Neural progenitor cell (in vitro differentiated cells): ENCODE data around the gene PTPRR. TPM values are rescaled to one million over a fixed set of nuclear protein-coding genes. Genes with fewer than 3 reads are reported as not detected.
A peak's percentile ranks its signal among the peaks of the same experiment; 100 is the strongest.

Experiments used
- DNase-seq: peaks from one replicate; pipeline ENCODE4 v3.0.0-alpha.2; 2016; ENCODE audit warnings: low spot score
- H2AFZ ChIP-seq: fragments of 200-600 bp; sonication (generic); replicated peaks from 2 replicates; pipeline ENCODE4 v1.6.1; 2016; ENCODE audit warnings: antibody characterized with exemption
- H3F3A ChIP-seq: fragments of 200-600 bp; sonication (generic); 2 replicates; pipeline ENCODE4 v1.6.1; 2016; ENCODE audit warnings: antibody characterized with exemption, low read depth
- H3K27ac ChIP-seq: fragments of 200-600 bp; sonication (generic); 2 replicates; pipeline ENCODE4 v1.5.1; 2016; ENCODE audit warnings: mild to moderate bottlenecking
- H3K27me3 ChIP-seq: fragments of 200-600 bp; sonication (generic); 2 replicates; pipeline ENCODE4 v1.6.1; 2016; ENCODE audit warnings: mild to moderate bottlenecking, moderate library complexity
- H3K36me3 ChIP-seq: fragments of 200-600 bp; sonication (generic); 2 replicates; pipeline ENCODE4 v1.5.1; 2016
- H3K4me1 ChIP-seq: fragments of 200-600 bp; sonication (generic); 2 replicates; pipeline ENCODE4 v1.6.1; 2016; ENCODE audit warnings: mixed run types
- H3K4me2 ChIP-seq: fragments of 200-600 bp; sonication (generic); 2 replicates; pipeline ENCODE4 v1.6.1; 2016
- H3K4me3 ChIP-seq: fragments of 200-600 bp; sonication (generic); 2 replicates; pipeline ENCODE4 v1.5.1; 2016
- H3K79me2 ChIP-seq: fragments of 200-600 bp; sonication (generic); 2 replicates; pipeline ENCODE4 v1.6.1; 2016; ENCODE audit warnings: low read depth
- H3K9ac ChIP-seq: fragments of 200-600 bp; sonication (generic); 2 replicates; pipeline ENCODE4 v1.6.1; 2016
- H3K9me3 ChIP-seq: fragments of 200-600 bp; sonication (generic); 2 replicates; pipeline ENCODE4 v1.5.1; 2016; ENCODE audit warnings: low read depth
- H4K20me1 ChIP-seq: fragments of 200-600 bp; sonication (generic); 2 replicates; pipeline ENCODE4 v1.6.1; 2016; ENCODE audit warnings: low read depth
- H3K27ac Mint-ChIP-seq: 3 replicates; pipeline ENCODE4 v1.8.0; 2021; ENCODE audit warnings: mixed read lengths
- H3K27me3 Mint-ChIP-seq: 2 replicates; pipeline ENCODE4 v1.8.0; 2022; ENCODE audit warnings: low read depth, mild to moderate bottlenecking, inconsistent platforms, moderate library complexity, mixed read lengths; ENCODE audit not compliant: insufficient read depth
- H3K36me3 Mint-ChIP-seq: 3 replicates; pipeline ENCODE4 v1.8.0; 2021; ENCODE audit warnings: mixed read lengths
- H3K4me1 Mint-ChIP-seq: 3 replicates; pipeline ENCODE4 v1.8.0; 2021; ENCODE audit warnings: mixed read lengths
- H3K4me3 Mint-ChIP-seq: 3 replicates; pipeline ENCODE4 v1.8.0; 2021; ENCODE audit warnings: mild to moderate bottlenecking, moderate library complexity, mixed read lengths
- H3K9me3 Mint-ChIP-seq: 3 replicates; pipeline ENCODE4 v1.8.0; 2020; ENCODE audit warnings: mixed read lengths
- EZH2 ChIP-seq: fragments of 200-600 bp; sonication (generic); IDR thresholded peaks from 2 replicates; pipeline ENCODE4 v1.6.1; 2017; ENCODE audit warnings: antibody characterized with exemption, mild to moderate bottlenecking, moderate library complexity
- EZH2phosphoT487 ChIP-seq: fragments of 200-600 bp; sonication (generic); IDR thresholded peaks from 2 replicates; pipeline ENCODE4 v1.6.1; 2017; ENCODE audit warnings: antibody characterized with exemption
- total RNA-seq: library from RNA; depleted of rRNA; stranded (reverse); fragments of >200 nt; gene quantifications from 2 replicates; pipeline ENCODE4 v1.2.3, GENCODE V29; 2015; ENCODE audit warnings: low replicate concordance
- TF ChIP-seq, protein P1 (sequence below): fragments of 200-600 bp; sonication (generic); IDR thresholded peaks from 2 replicates; pipeline ENCODE4 v1.5.1; 2017; ENCODE audit warnings: antibody characterized with exemption, mild to moderate bottlenecking

Gene PTPRR
- total RNA-seq, 1 donor from 2014 or later: not detected

DNA sequence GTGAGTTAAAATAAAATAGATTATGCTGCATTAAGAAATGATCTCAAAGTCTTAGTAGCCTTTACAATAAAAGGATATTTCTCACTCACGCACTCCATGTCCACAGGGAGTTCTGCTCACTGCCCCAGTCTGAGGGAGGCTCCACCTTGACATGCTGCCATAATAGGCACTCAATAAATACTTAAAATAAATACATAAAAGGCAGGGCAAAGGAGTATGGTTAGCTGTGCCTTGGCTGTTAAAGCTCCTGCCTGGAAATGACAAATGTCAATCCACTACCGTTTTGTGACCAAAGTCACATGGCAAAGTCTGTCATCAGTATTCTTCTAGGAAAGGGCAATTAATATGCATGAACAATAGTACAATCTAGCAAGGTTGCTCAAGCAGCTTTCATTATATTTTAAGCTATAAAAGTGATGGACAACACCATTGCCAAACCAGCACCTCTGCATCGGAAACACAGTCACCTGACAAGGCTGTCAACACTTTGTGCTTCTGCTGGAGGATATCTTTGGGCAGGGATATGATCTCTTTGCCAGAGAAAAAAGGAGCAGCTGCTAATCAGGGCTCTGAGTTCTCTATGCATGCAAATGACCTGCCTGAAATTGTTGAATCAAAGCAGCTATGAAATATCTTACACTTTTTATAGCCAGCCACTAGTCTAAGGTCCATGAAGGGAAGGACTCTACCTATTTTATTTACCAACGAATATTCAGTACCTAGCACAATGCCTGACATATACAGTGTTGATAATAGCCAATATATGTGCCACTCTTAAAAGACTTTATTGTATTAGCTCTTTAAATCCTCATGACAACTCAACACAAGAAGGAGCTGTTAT is 90.1 kb downstream of the PTPRR start:
- no peak overlapping the region for H3K4me3 Mint-ChIP-seq
- no peak overlapping the region for H3K27ac Mint-ChIP-seq
- Histone ChIP-seq H3K4me1 (no peaks in the 10 kb centered on the region), H4K20me1 (no peaks in the 10 kb centered on the region), H3K4me3 (no peak overlapping the region), H3K36me3 (no peaks in the 10 kb centered on the region), H2AFZ (no peak overlapping the region), H3K27me3 (no peaks in the 10 kb centered on the region), H3K9ac (no peak overlapping the region), H3K79me2 (no peaks in the 10 kb centered on the region), H3K27ac (no peak overlapping the region), H3K9me3 (no peaks in the 10 kb centered on the region), H3K4me2 (no peak overlapping the region), H3F3A (no peaks in the 10 kb centered on the region)
- TF ChIP-seq, protein P1, sequence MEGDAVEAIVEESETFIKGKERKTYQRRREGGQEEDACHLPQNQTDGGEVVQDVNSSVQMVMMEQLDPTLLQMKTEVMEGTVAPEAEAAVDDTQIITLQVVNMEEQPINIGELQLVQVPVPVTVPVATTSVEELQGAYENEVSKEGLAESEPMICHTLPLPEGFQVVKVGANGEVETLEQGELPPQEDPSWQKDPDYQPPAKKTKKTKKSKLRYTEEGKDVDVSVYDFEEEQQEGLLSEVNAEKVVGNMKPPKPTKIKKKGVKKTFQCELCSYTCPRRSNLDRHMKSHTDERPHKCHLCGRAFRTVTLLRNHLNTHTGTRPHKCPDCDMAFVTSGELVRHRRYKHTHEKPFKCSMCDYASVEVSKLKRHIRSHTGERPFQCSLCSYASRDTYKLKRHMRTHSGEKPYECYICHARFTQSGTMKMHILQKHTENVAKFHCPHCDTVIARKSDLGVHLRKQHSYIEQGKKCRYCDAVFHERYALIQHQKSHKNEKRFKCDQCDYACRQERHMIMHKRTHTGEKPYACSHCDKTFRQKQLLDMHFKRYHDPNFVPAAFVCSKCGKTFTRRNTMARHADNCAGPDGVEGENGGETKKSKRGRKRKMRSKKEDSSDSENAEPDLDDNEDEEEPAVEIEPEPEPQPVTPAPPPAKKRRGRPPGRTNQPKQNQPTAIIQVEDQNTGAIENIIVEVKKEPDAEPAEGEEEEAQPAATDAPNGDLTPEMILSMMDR: no peak
- TF ChIP-seq EZH2phosphoT487 (no peak), EZH2 (no peak)
- no peaks in the 10 kb centered on the region for H3K36me3 Mint-ChIP-seq
- H3K9me3 Mint-ChIP-seq: no peaks in the 10 kb centered on the region
- H3K27me3 Mint-ChIP-seq: peaks cover 2% of the 10 kb centered on the region
- peaks cover 3% of the 10 kb centered on the region for H3K4me1 Mint-ChIP-seq
- DNase-seq: no peak

DNA sequence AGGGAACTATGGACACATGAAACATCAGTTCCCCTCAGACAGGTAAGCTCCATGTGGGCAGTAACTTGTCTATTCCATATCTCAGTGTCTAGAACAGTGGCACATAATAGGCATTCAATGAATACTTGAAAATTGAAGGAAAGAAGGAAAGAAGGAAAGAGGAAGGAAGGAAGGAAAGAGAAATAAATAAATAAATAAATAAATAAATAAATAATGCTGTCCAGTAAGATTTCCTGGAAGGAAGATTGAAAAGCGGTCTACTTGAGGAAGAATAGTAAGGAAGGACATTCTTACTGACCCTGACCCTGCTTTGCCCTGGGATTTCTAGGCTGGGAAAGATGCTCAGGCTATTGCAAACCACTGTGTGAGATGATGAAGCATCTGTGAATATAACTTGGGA is 91.5 kb downstream of the PTPRR start:
- peaks cover 3% of the 10 kb centered on the region for H3K4me1 Mint-ChIP-seq
- H3K36me3 Mint-ChIP-seq: no peaks in the 10 kb centered on the region
- H3K4me3 Mint-ChIP-seq: no peak overlapping the region
- H3K4me3 ChIP-seq: no peak overlapping the region
- no peak overlapping the region for H3K4me2 ChIP-seq
- DNase-seq: no peak
- no peak overlapping the region for H2AFZ ChIP-seq
- no peaks in the 10 kb centered on the region for H3K9me3 ChIP-seq
- H3K27me3 ChIP-seq: no peaks in the 10 kb centered on the region
- TF ChIP-seq EZH2phosphoT487: no peak
- TF ChIP-seq EZH2: no peak
- TF ChIP-seq, protein P1: no peak
- no peaks in the 10 kb centered on the region for H3K9me3 Mint-ChIP-seq
- H3K27ac Mint-ChIP-seq: no peak overlapping the region
- H3K9ac ChIP-seq: no peak overlapping the region
- H3K4me1 ChIP-seq: no peaks in the 10 kb centered on the region
- H3F3A ChIP-seq: no peaks in the 10 kb centered on the region
- H3K79me2 ChIP-seq: no peaks in the 10 kb centered on the region
- no peaks in the 10 kb centered on the region for H4K20me1 ChIP-seq
- H3K36me3 ChIP-seq: no peaks in the 10 kb centered on the region
- peaks cover 2% of the 10 kb centered on the region for H3K27me3 Mint-ChIP-seq
- no peak overlapping the region for H3K27ac ChIP-seq

DNA sequence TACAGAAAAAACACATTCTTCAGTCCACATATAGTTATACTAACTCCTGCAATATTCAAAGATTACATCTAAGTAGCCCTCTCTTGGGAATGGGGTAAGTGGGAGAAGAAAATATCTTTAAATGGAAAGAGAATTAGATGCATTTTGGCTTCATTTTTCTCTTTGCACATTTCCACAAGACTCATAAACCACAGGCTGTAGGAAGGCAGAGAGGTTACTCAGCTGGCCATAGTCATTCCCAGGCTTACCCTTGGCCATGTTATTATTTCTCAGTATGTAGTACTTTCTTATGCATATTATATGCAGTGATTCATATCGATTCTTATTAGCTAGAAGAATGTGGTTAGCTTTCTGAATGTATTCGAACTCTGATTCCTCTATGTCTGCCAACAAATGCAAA is 92.2 kb downstream of the PTPRR start:
- H3K9ac ChIP-seq: no peak overlapping the region
- DNase-seq: no peak
- H3K36me3 ChIP-seq: no peaks in the 10 kb centered on the region
- H2AFZ ChIP-seq: no peak overlapping the region
- H3K27me3 ChIP-seq: no peaks in the 10 kb centered on the region
- no peaks in the 10 kb centered on the region for H3K9me3 Mint-ChIP-seq
- H3K4me3 Mint-ChIP-seq: no peak overlapping the region
- no peak overlapping the region for H3K27ac ChIP-seq
- H3K27me3 Mint-ChIP-seq: peaks cover 2% of the 10 kb centered on the region
- TF ChIP-seq EZH2phosphoT487 (no peak), EZH2 (no peak)
- TF ChIP-seq, protein P1: no peak
- H4K20me1 ChIP-seq: no peaks in the 10 kb centered on the region
- no peak overlapping the region for H3K4me2 ChIP-seq
- no peaks in the 10 kb centered on the region for H3K9me3 ChIP-seq
- no peaks in the 10 kb centered on the region for H3K4me1 ChIP-seq
- no peaks in the 10 kb centered on the region for H3K36me3 Mint-ChIP-seq
- peaks cover 5% of the 10 kb centered on the region for H3K4me1 Mint-ChIP-seq
- no peak overlapping the region for H3K4me3 ChIP-seq
- H3K27ac Mint-ChIP-seq: peak overlapping the region; percentile 17
- H3F3A ChIP-seq: no peaks in the 10 kb centered on the region
- no peaks in the 10 kb centered on the region for H3K79me2 ChIP-seq
